ENCODE results near the gene C6orf163.
"Not testable (repeated sequence)": the region's sequence is repeated elsewhere in the genome, so short reads cannot be mapped to it uniquely, and the experiment has no call there.

The C6orf163 gene

DNA sequence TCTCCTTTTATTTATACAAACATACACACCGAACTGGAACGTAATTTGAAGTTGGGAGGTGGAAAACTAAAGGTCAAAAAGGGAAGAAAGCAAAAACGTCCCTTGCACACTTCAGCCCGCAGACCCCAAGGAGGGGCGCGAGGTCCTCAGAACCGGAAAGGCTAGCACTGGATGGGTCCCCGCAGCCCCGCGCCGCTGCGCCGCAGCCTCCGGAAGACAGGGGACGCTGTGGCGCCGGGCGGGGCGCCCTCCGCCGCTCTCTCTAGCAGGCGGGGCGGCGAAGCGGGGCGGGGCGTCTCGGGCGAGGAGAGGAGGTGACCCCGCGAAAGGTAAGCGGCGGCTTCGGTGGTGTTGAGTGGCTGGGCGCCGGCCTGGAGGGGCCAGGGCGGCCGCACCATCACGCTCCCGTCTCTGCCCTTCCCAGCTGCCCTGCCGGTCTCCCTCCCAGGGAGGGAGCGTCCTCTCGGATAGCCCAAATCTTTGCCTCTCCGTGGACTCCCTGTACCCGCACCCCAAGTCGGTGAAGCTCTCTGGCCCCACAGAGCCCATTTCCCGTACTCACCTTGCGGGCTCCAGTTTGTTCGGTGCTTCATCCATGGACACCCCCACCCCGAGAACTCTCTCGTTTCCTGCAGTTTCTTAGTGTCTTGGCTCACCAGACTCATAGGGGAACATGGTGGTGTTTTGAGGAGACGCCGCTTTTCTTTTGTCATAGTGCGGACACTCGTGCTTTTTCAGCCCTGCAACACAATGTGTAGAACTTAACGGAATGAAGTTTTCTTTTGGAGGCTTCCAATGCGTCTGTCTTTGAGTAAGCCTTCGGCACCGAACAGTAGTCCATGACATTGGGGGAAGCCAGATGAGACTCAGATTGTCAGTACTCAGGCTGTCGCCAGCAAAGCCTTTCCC lies 22.1 kb upstream of the C6orf163 start, which contains the start of gene SMIM8:
Gene SMIM8, plus strand, starts transcription at position 285 of the 909 bp plus-strand sequence. CDS start 14,444 bp downstream, outside the sequence.
- H3K4me3 ChIP-seq (ENCODE audit: low read depth, low read length): peak within 1 kb of the TSS; percentile 89
- TF ChIP-seq, protein P1, sequence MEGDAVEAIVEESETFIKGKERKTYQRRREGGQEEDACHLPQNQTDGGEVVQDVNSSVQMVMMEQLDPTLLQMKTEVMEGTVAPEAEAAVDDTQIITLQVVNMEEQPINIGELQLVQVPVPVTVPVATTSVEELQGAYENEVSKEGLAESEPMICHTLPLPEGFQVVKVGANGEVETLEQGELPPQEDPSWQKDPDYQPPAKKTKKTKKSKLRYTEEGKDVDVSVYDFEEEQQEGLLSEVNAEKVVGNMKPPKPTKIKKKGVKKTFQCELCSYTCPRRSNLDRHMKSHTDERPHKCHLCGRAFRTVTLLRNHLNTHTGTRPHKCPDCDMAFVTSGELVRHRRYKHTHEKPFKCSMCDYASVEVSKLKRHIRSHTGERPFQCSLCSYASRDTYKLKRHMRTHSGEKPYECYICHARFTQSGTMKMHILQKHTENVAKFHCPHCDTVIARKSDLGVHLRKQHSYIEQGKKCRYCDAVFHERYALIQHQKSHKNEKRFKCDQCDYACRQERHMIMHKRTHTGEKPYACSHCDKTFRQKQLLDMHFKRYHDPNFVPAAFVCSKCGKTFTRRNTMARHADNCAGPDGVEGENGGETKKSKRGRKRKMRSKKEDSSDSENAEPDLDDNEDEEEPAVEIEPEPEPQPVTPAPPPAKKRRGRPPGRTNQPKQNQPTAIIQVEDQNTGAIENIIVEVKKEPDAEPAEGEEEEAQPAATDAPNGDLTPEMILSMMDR (IDR thresholded peaks at IDR 0.05; ENCODE audit: low read depth, low read length, missing control alignments): peak; percentile 93
- DNase-seq (ENCODE audit: low read depth): peak; percentile 34

DNA sequence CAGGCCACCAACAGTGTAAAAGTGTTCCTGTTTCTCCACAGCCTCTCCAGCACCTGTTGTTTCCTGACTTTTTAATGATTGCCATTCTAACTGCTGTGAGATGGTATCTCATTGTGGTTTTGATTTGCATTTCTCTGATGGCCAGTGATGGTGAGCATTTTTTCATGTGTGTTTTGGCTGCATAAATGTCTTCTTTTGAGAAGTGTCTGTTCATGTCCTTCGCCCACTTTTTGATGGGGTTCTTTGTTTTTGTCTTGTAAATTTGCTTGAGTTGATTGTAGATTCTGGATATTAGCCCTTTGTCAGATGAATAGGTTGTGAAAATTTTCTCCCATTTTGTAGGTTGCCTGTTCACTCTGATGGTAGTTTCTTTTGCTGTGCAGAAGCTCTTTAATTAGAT lies 20.7 kb upstream of the C6orf163 start:
- DNase-seq (ENCODE audit: low read depth): not testable (repeated sequence)

DNA sequence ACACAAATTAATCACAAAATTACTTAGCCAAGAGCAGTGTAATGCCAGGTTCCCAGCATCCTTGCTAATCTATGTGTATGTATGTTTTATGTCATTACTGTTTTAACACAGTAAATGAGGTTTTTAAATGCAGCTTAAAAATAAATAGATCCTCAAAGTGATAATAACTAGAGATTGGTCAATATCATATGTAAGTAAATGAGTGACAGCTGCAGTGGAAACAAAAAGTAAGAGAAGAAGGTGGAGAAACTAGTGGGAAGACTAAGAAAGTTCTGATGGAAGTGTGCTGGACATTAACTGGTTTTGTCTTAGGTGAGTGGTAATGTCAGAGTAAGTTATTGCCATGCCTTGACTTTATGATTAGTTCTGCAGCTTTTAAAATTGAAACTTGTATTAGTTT lies 13.7 kb upstream of the C6orf163 start:
- TF ChIP-seq, protein P1 (IDR thresholded peaks at IDR 0.05; ENCODE audit: low read depth, low read length, missing control alignments): no peak

More for the DNA sequence above, 20.7 kb upstream of the C6orf163 start:
- H3K4me3 ChIP-seq (ENCODE audit: low read depth, low read length): not testable (repeated sequence)

DNA sequence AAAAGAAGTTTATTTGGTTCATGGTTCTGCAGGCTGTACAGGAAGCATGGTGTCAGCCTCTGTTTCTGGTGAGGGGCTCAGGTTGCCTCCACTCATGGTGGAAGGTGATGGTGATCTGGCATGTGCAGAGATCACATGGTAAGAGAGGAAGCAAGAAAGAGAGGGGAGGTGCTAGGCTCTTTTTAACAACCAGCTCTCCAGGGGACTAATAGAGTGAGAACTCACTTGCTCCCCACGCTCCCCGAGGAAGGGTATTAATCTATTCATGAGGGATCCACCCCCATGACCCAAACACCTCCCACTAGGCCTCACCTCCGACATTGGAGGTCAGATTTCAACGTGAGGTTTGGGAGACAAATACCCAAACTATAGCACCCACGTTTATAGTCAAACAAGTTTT lies 11.6 kb upstream of the C6orf163 start:
- no peak for DNase-seq (ENCODE audit: low read depth)
- TF ChIP-seq, protein P1 (IDR thresholded peaks at IDR 0.05; ENCODE audit: low read depth, low read length, missing control alignments): no peak
- no peak overlapping the region for H3K4me3 ChIP-seq (ENCODE audit: low read depth, low read length)

More for the DNA sequence above, 13.7 kb upstream of the C6orf163 start:
- DNase-seq (ENCODE audit: low read depth): no peak
- no peak overlapping the region for H3K4me3 ChIP-seq (ENCODE audit: low read depth, low read length)

DNA sequence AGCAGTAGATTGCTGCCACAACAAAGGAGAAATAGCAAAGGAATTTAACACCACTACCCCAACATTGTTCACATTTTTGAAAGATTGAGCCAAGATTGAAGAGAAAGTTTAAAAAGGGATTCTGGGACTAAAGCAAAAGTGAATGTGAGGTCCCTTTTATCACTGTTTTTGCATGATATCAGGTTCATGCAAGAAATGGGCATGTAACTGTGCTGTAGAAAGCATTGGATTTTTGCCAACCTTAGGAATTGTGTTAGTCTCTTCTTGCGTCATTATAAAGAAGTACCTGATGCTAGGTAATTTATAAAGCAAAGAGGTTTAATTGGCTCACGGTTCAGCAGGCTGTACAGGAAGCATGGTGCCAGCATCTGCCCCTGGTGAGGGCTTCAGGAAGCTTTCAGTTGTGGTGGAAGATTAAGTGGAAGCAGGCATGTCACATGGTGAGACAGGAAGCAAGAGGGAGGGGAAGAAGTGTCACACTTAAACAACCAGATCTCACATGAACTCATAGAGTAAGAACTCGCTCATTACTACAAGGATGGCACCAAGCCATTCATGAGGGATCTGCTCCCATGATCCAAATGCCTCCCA lies 10.9 kb upstream of the C6orf163 start:
- TF ChIP-seq, protein P1 (IDR thresholded peaks at IDR 0.05; ENCODE audit: low read depth, low read length, missing control alignments): no peak
- DNase-seq (ENCODE audit: low read depth): no peak

DNA sequence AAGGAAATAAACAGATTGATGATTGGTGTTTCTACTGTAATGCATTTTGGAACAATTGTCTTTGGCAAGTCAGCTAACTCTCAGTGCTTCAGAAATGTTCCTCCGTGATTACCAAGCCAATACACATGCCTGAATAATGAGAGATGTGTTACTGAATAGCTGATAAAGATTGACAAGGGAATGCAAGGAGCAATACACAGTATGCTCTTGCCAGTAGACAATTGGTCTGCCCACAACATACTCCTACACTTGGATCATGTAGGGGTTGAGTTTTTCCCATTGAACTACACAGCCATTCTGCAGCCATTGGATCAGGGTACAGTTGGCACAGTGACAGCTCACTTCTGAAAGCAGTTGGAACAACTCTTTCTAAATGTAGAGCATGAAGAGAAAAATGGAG lies 9.9 kb upstream of the C6orf163 start:
- DNase-seq (ENCODE audit: low read depth): no peak
- no peak overlapping the region for H3K4me3 ChIP-seq (ENCODE audit: low read depth, low read length)
- TF ChIP-seq, protein P1 (IDR thresholded peaks at IDR 0.05; ENCODE audit: low read depth, low read length, missing control alignments): no peak

More for the DNA sequence above, 10.9 kb upstream of the C6orf163 start:
- H3K4me3 ChIP-seq (ENCODE audit: low read depth, low read length): no peak overlapping the region

DNA sequence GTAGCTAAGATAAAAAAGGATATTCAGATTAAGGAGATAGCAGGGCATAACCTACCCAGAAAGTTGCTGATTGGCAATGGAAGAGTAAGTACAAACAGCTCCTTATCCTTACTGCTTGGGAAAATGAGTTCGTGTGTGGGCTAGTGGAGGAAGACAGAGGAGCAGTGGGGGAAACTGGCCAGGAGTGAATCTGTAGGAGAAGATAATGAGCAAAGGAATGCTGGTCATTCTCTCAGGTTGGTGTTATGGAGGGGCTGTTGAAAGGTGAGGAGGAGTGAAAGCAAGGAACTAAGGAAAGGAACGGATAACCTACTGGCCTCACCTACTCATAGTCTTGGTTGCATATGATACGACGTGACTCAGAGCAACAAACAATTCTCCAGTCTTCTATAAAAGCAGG lies 8.2 kb upstream of the C6orf163 start:
- DNase-seq (ENCODE audit: low read depth): no peak
- TF ChIP-seq, protein P1 (IDR thresholded peaks at IDR 0.05; ENCODE audit: low read depth, low read length, missing control alignments): no peak

More for the DNA sequence above, 8.2 kb upstream of the C6orf163 start:
- H3K4me3 ChIP-seq (ENCODE audit: low read depth, low read length): no peak overlapping the region
